Subcutaneous adipose tissue (tissue), 4 donors: ENCODE results near the gene UPF1. TPM values are rescaled to one million over a fixed set of nuclear protein-coding genes. Genes with fewer than 3 reads are reported as not detected.

Experiments used
- total RNA-seq, 4 donors: library from RNA; depleted of rRNA; stranded (reverse); fragments of >200 nt; gene quantifications; one replicate each; pipeline ENCODE4 v1.1.0, GENCODE V29; 2016
- TF ChIP-seq, protein P1 (sequence below): fragments of 450-650 bp; IDR thresholded peaks from one replicate; pipeline ENCODE4 v1.5.1; 2016; ENCODE audit warnings: low read depth, mild to moderate bottlenecking, control low read depth, antibody characterized with exemption, moderate library complexity

The UPF1 gene
- total RNA-seq, 4 donors from 2014 or later, result 39.8 to 115 (median 68.3) TPM

DNA sequence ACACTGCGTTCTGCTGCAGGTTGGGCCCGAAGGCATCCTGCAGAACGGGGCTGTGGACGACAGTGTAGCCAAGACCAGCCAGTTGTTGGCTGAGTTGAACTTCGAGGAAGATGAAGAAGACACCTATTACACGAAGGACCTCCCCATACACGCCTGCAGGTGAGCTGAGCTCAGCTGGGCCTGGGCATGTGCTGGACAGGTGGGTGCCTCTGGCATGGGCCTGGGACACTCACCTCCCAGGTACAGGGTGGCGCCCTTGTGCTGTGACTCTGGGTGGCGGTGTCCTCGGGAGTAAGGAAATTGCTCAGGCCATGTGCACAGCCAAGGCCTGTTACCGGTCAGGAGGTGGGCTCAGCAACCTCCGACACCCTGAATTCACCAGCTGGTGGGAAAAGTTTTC lies 14.2 kb downstream of the UPF1 start:
- TF ChIP-seq, protein P1, sequence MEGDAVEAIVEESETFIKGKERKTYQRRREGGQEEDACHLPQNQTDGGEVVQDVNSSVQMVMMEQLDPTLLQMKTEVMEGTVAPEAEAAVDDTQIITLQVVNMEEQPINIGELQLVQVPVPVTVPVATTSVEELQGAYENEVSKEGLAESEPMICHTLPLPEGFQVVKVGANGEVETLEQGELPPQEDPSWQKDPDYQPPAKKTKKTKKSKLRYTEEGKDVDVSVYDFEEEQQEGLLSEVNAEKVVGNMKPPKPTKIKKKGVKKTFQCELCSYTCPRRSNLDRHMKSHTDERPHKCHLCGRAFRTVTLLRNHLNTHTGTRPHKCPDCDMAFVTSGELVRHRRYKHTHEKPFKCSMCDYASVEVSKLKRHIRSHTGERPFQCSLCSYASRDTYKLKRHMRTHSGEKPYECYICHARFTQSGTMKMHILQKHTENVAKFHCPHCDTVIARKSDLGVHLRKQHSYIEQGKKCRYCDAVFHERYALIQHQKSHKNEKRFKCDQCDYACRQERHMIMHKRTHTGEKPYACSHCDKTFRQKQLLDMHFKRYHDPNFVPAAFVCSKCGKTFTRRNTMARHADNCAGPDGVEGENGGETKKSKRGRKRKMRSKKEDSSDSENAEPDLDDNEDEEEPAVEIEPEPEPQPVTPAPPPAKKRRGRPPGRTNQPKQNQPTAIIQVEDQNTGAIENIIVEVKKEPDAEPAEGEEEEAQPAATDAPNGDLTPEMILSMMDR, result no peak

DNA sequence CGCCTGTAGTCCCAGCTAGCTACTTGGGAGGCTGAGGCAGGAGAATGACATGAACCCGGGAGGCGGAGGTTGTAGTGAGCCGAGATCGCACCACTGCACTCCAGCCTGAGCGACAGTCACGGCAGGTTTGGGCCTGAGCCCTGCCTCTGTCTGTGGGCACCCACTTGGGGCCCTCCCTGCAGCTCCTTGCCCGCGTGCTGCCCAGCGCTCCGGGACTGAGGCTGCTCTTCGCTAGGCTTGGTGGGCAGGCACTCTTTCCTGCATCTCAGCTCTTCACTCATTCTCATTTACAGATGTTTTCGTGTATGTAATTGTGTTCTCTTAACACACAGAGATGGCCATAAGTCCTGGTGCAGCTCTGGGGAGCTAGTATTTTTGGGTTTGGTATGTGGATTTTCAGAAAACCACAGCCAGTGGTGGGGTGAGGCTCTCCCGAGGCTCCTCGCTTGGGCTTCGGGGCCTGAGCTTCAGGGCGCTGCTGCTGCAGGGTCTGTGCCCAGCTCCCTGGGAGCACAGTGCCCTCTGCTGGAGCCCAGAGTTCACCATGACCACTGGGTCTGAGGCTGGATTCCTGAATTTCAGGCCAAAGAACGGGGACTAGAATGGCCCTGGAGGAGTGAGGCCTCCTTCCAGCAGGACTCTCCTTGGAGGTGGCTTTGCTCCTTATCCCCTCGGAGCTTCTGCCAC lies 15.2 kb downstream of the UPF1 start:
- TF ChIP-seq, protein P1, result no peak

DNA sequence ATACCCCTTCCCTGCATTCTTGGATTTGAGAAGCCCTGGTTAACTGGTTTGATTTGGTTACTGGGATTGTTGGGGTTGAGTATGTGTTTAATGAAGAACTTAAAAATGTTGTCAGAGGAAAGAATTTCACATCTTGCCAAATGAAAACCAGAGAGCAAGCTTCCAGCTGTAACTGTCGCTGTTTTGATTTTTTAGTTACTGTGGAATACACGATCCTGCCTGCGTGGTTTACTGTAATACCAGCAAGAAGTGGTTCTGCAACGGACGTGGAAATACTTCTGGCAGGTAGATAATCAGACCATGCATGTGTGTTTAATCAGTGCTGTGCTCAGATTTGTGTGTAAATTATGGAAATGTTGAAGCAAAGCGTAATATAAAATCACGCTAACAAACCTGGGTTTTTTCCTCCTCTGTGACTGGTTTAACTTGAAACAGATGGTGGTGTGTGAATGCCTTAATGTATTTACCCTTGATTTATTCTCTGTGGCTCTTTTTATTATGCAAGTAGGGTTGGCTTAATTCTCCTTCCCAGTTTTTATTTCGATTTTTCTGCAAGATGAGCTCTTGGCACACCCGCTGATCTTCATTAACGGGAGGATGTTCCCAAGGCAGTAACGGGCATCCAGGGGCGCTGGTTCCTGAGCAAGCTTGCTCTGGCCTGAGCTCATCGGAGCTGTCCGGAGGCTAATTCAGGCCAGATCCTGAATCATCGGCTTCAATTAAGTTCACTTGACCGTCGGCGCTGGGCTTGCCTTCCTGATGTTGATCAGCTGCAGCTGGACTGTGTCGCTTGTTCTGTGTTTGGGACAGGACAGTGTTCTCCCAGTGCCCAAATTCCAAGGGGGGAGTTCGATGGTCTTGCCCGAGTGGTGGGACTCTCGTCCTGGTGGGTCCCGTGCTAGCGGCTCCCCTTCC lies 16.0 kb downstream of the UPF1 start:
- TF ChIP-seq, protein P1, result no peak

DNA sequence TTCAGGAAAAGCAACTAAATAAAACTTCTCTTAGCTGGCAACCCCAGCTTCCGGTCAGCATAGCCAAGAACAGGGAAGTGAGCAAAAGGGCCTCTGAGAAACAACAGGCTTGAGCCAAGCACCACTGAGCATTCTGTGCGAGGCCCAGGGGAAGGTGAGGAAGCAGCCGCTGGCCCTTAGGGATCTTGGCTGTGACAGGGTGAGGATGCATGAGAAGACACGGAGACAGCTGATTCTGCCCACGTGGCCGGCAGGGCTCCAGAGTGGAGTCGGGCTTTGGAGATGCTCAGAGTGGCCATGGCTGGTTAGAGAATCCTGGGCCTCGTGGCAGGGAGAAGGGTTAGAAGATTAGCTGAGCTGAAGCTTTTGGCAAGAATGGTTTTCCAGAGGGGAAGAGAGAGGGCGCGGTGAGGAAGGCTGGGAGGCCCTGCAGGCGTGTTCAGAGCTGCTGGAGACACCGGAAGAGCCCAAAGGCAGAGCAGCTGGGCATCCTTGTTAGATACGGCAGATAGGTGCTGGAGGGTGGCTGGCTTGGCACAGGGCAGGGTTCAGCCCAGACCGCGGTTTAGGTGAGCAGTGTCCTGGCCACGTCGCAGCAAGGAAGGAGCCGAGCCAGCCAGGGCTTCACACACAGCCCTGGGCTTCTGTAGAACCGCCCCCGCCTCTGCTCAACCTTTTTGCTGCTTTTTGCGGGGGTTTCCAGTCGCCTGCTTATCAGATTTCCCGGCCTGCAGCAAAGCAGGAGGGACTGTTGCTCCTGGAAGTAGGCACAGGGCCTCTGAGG lies 17.3 kb downstream of the UPF1 start:
- TF ChIP-seq, protein P1, result no peak

DNA sequence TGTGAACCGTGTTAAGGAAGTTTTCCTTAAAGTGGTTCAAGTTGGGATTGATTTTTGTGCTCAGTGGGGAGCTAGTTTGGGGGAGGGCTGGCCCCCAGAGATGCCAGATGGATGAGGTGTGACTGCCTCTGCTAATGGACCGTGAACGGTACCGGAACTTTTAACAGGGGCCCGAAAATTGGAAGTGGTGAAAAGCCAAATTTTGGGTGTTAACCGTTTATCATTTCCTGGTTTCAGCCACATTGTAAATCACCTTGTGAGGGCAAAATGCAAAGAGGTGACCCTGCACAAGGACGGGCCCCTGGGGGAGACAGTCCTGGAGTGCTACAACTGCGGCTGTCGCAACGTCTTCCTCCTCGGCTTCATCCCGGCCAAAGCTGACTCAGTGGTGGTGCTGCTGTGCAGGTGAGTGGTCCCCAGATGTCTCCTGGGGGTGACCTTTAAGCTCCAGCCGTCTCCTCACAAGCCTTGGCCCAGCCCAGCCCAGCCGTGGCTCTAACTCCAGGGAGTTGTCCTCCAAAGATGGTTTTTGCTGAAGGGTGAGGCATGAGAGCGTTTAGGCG lies 18.2 kb downstream of the UPF1 start:
- TF ChIP-seq, protein P1, result no peak

DNA sequence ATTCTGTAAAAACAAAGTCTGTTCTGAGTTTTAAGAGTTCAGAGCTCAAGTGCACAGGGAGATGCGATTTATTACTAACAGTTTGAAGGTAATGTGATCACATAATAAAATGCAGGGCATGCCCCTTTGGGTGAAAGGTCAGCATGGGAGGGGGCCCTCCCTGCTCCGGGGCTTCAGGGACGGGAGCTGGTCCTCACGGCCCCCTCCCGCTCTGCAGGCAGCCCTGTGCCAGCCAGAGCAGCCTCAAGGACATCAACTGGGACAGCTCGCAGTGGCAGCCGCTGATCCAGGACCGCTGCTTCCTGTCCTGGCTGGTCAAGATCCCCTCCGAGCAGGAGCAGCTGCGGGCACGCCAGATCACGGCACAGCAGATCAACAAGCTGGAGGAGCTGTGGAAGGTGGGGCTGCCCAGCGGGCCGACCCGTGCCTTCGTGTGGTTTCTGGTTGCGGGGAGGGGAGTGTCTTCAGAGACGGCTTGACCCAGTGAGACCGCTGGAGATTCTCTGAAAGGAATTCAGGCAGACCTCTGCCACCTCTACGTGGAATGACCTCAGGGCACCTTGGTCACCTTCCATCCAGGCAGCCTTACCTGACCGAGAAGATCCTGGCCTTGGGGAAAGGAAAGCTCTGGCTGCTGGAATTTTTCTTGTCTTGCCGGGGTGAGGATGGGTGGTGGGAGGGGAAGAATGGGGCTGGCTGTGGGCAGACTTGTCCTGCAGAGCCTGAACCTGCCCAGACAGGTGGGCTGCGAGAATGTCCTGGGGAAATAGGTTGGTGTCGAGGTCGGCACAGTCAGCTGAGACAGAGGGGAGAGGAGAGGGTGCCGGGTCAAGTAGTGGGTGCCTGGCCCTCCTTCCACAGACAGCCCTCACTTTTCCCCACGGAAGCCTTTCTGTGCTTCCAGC lies 19.0 kb downstream of the UPF1 start:
- TF ChIP-seq, protein P1, result no peak
